ENCODE data around the gene CD207.

CD207 gene

GRCh38 chr2:70793450-70793849 lies 42.2 kb downstream of the CD207 start:
- DNase-seq = no peak

DNA sequence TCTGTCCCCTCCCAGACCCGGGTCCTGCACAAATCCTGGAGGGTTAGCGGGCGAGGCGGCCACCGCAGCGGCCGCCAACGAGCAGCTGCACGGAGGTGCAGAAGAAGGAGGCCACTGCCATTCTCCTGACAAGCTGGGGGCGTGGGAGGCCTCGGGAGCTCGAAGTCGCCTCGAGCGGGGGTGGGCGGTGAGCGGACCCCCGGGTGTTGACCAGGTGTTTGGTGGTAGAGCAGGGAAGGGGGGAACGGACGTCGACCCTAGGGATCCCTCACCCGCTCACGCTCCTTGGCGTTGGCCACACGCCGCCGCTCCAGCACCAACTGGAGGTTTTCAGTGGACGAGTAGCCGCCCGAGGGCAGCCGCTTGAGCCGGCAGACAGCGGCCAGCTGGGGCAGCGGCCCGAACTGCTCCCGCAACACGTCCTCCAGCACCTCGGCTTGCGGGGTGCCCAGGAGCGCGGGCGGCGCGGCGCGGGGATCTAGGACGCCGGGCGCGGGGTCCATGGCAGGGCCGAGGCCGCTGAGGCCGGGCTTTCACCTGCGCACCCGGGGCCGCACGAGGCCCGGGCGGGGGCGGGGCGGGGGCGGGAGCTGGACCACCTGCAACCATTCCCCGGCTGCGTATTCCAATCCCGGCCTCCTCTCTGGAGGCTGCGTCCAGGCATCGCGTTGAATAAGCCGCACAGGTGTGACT lies 45.3 kb downstream of the CD207 start, which contains the start of gene FIGLA:
Gene FIGLA (minus strand): TSS at position 508 of the 693 bp plus-strand sequence. CDS start 5 bp downstream, at position 503.
- DNase-seq = no peak

DNA sequence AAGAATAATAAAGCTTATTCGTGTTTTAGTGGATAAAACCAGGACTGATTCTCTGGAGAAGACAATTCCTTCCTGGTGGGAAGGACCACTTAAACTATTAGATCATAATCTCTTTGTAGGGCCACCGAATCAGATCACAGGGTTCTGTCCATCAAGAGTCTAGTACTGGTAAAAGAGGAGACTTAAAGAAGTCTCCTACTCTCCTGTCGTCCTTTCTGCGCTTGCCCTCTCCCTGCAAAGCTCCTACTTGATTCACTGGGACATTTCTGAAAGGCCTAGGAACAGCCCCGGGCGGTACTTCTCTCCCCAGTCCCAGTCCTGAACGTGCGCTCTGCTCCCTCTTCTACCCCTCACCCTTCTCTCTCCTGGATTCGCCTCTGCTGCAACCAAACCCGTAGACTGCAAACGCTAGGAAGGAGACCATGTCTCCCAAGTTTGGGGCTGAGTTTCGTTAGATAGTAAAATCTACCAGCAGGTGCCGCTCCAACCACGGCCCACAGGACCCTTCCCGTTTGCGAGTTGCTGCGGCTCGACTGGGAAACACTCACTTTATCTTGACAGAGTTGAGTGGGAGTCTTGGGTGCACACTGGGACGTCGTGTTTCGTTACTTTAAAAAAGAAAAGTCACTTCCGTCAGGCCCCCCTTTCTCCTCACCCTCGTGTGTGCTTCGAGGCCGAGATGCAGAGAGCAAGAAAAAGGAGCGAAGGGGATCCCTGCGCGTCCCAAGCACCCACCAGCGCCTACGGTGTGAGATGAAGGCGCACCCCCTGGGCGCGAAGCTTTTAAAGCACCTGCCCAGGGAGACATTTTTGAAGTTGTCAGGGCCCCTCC lies 46.1 kb downstream of the CD207 start:
- DNase-seq = no peak

DNA sequence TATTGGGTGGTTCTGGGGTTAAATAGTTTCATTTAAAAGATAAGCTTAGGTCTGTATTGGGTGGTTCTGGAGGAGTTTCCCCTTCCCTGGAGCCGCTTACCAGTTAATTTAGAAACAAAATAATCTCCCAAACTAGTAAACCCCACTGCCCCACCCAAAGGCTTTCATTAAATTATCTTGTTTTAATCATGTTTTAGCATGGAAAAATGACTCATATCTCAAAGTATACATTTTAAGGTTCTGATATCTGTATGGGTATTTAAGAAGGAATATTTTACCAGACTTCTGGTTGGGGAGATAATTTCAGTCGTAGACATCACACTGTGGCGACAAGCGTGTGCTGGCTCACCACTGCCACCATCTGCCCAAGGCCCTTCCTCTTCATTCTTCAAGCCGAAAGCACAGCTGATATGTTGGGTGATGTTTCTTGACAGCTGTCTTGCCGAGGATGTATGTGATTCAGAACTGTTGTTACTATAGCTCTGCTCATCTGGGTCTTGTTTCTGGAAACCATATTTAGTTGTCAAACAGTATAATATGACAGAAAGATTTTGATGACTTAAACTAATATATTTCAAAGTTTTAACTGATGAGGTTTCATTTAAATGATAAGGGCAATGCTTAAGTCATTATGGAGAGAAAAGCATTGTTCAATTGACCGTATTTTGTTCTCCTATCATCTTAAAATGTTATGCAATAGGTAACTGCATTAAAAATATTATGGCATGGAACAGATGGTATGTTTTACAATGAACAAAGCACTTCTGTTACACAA lies 50.3 kb downstream of the CD207 start:
- no peak for DNase-seq

GRCh38 chr2:70784320-70784719 lies 51.3 kb downstream of the CD207 start:
- no peak for DNase-seq
